Fibroblast of mammary gland (primary cell): ENCODE measurements around the gene ULK4.
A peak's percentile ranks its signal among the peaks of the same experiment; 100 is the strongest.
"Not testable (repeated sequence)": the region's sequence is repeated elsewhere in the genome, so short reads cannot be mapped to it uniquely, and the experiment has no call there.

Experiments
- DNase-seq: peaks from one replicate; pipeline ENCODE4 v3.0.0-alpha.2; 2010; ENCODE audit warnings: low read depth
- H3K4me3 ChIP-seq: 2 replicates; pipeline ENCODE4 v1.5.1; 2011; ENCODE audit warnings: low read depth, mild to moderate bottlenecking, low read length, moderate library complexity; ENCODE audit not compliant: control insufficient read depth
- TF ChIP-seq, protein P1 (sequence below): conservative IDR thresholded peaks from 2 replicates; pipeline ENCODE4 v1.5.1; 2011; ENCODE audit warnings: low read depth, low read length, inconsistent platforms; ENCODE audit not compliant: control insufficient read depth, insufficient read depth

Gene ULK4

DNA sequence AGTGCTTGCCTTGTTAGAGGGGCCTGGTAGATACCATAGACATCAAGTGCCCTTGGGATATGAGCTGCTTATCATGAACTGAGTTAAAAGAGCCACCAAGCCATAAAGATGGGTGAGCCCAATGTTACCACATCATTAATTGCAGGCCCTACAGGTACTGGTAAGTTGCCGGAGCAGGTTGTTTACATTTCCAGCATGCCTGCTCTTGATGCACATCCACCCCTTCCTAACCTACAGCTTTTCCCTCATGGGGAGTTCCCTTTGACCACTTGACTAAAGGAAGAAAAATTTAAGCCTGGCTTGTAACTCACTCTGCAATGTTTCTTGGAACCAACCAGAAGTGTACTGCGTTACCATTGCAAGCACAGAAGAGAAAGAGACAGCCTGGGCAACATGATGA lies 24.7 kb upstream of the ULK4 start:
- TF ChIP-seq, protein P1, sequence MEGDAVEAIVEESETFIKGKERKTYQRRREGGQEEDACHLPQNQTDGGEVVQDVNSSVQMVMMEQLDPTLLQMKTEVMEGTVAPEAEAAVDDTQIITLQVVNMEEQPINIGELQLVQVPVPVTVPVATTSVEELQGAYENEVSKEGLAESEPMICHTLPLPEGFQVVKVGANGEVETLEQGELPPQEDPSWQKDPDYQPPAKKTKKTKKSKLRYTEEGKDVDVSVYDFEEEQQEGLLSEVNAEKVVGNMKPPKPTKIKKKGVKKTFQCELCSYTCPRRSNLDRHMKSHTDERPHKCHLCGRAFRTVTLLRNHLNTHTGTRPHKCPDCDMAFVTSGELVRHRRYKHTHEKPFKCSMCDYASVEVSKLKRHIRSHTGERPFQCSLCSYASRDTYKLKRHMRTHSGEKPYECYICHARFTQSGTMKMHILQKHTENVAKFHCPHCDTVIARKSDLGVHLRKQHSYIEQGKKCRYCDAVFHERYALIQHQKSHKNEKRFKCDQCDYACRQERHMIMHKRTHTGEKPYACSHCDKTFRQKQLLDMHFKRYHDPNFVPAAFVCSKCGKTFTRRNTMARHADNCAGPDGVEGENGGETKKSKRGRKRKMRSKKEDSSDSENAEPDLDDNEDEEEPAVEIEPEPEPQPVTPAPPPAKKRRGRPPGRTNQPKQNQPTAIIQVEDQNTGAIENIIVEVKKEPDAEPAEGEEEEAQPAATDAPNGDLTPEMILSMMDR: no peak
- no peak overlapping the region for H3K4me3 ChIP-seq
- DNase-seq: no peak

GRCh38 chr3:41985018-41985417 lies 23.1 kb upstream of the ULK4 start:
- no peak overlapping the region for H3K4me3 ChIP-seq
- DNase-seq: no peak
- TF ChIP-seq, protein P1: no peak

DNA sequence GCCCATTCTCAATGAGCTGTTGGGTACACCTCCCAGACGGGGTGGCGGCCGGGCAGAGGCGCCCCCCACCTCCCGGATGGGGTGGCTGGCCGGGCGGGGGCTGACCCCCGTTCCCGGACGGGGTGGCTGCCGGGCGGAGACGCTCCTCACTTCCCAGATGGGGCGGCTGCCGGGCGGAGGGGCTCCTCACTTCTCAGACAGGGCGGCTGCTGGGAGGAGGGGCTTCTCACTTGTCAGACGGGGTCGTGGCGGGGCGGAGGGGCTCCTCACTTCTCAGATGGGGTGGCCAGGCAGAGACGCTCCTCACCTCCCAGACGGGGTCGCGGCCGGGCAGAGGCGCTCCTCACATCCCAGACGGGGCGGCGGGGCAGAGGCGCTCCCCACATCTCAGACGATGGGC lies 21.2 kb upstream of the ULK4 start:
- DNase-seq: not testable (repeated sequence)

DNA sequence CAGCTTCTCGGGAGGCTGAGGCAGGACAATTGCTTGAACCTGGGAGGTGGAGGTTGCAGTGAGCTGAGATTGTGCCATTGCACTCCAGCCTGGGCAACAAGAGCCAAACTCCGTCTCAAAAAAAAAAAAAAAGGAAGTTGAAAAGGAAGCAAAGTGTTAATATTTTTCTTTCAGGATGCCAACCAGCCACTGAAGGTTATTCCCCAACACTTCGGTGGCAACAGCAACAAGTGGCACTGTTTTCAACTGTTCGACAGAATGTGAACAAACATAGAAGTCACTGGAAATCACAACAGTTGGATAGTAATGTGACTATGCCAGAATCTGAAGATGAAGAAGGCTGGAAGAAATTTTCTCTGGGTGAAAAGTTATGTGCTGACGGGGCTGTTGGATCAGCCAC lies 15.5 kb upstream of the ULK4 start:
- not testable (repeated sequence) for H3K4me3 ChIP-seq, DNase-seq

More for the DNA sequence above, 21.2 kb upstream of the ULK4 start:
- H3K4me3 ChIP-seq: not testable (repeated sequence)

- no peak overlapping the region for H3K4me3 ChIP-seq
- TF ChIP-seq, protein P1: no peak
- DNase-seq: no peak
These were observed 13.7 kb upstream of the ULK4 start for GRCh38 chr3:41975416-41976103.

- TF ChIP-seq, protein P1: no peak
- H3K4me3 ChIP-seq: no peak overlapping the region
- peak; percentile 17 for DNase-seq
These were observed 12.3 kb upstream of the ULK4 start for GRCh38 chr3:41974223-41974622.

DNA sequence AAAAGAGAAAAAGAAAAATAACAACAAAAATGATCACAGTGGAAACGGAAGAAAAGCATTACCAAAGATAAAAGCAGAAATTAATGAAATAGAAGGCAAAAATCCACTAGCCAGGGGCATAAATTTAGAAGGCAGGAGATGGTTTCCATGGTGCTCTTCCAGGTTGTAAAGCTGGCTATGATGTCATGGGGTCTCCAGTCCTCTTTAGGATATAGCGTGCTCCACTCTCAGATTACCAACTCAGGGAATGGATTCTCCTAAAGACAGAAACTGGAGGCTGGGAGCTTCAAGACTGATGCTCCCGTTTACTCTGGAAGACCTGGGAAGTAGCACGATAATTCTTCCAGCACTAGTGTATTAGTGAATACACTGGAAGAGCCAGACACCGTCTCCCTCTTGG lies 10.9 kb upstream of the ULK4 start:
- H3K4me3 ChIP-seq: no peak overlapping the region
- TF ChIP-seq, protein P1: no peak
- no peak for DNase-seq

- no peak for DNase-seq
- no peak overlapping the region for H3K4me3 ChIP-seq
- TF ChIP-seq, protein P1: no peak
These were observed 4.3 kb upstream of the ULK4 start for GRCh38 chr3:41966206-41966605.
